ENCODE data around the gene ILDR2. TPM values are rescaled to one million over a fixed set of nuclear protein-coding genes. Genes with fewer than 3 reads are reported as not detected.

The ILDR2 gene
- polyA plus RNA-seq, 1 of the 3 experiments (the other 2 are of a cell fraction) = 0.05 TPM

GRCh38 chr1:166914111-166914510, 61.2 kb downstream of the ILDR2 start:
- POLR2A ChIA-PET = no interaction called here

GRCh38 chr1:166911624-166912023, 63.7 kb downstream of the ILDR2 start:
- Histone ChIP-seq H3K4me2 (no peak overlapping the region), H3K79me2 (ENCODE audit: insufficient read depth) (no peaks in the 10 kb centered on the region), H3K9me2 (no peaks in the 10 kb centered on the region), H3K27me3 (ENCODE audit: insufficient read depth) (no peaks in the 10 kb centered on the region), H3K36me3 (replicated peaks in 1 of 2; ENCODE audit: control insufficient read depth in 1 of 2, insufficient read depth in 2 of 2, low read length in 1 of 2) (no peaks in the 10 kb centered on the region), H3F3A (replicated peaks; ENCODE audit: insufficient read depth) (no peaks in the 10 kb centered on the region), H3K4me3 (ENCODE audit: low read depth in 2 of 2, low read length in 1 of 2) (no peak overlapping the region), H3K4me1 (ENCODE audit: control insufficient read depth in 1 of 2, insufficient read depth in 2 of 2, low read depth in 1 of 2, low read length in 1 of 2) (no peaks in the 10 kb centered on the region), H3K9ac (no peak overlapping the region), H3K9me3 (no peaks in the 10 kb centered on the region), H2AFZ (ENCODE audit: low read depth) (no peak overlapping the region), H3K27ac (ENCODE audit: low read depth in 2 of 2, low read length in 1 of 2) (no peak overlapping the region), H4K20me1 (ENCODE audit: insufficient read depth) (no peaks in the 10 kb centered on the region)
- WGBS (ENCODE audit: low lambda C conversion rate) = 12% methylated on average over 1 of the region's 1 CpG
- TF ChIP-seq, protein P1, sequence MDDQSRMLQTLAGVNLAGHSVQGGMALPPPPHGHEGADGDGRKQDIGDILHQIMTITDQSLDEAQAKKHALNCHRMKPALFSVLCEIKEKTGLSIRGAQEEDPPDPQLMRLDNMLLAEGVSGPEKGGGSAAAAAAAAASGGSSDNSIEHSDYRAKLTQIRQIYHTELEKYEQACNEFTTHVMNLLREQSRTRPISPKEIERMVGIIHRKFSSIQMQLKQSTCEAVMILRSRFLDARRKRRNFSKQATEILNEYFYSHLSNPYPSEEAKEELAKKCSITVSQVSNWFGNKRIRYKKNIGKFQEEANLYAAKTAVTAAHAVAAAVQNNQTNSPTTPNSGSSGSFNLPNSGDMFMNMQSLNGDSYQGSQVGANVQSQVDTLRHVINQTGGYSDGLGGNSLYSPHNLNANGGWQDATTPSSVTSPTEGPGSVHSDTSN (IDR thresholded peaks at IDR 0.05) = no peak
- no peak for TF ChIP-seq EZH2phosphoT487 (IDR thresholded peaks at IDR 0.05; ENCODE audit: borderline replicate concordance, low read depth)
- no peak for TF ChIP-seq RXRA (IDR thresholded peaks at IDR 0.05; ENCODE audit: borderline replicate concordance, low read depth)
- no peak for TF ChIP-seq NRF1 (IDR thresholded peaks at IDR 0.05; ENCODE audit: low read depth, low read length)
- TF ChIP-seq TEAD4 (IDR thresholded peaks at IDR 0.05; ENCODE audit: borderline replicate concordance, insufficient read depth) = no peak
- TF ChIP-seq MAX (IDR thresholded peaks at IDR 0.05; ENCODE audit: low read depth) = no peak
- TF ChIP-seq YY1 (IDR thresholded peaks at IDR 0.05; ENCODE audit: low read depth) = no peak
- no peak for TF ChIP-seq GABPA (IDR thresholded peaks at IDR 0.05; ENCODE audit: low read depth)
- no peak for TF ChIP-seq RAD21 (IDR thresholded peaks at IDR 0.05; ENCODE audit: low read length)
- no peak for TF ChIP-seq MXI1 (IDR thresholded peaks at IDR 0.05; ENCODE audit: low read depth, low read length)
- no peak for TF ChIP-seq USF2 (IDR thresholded peaks at IDR 0.05; ENCODE audit: borderline replicate concordance, low read depth, low read length)
- no peak for TF ChIP-seq JUND (IDR thresholded peaks at IDR 0.05)
- DNase-seq = no peak
- ChIA-PET CTCF (interaction anchor here (1.7 to 22.1 kb wide), 7 partner anchors 8 to 146 kb away, joined by 5 to 769 read pairs (median 36); no protein-coding TSS in a partner anchor), POLR2A (no interaction called here)

More at GRCh38 chr1:166914111-166914510, 61.2 kb downstream of the ILDR2 start:
- Histone ChIP-seq H3K4me1 (ENCODE audit: control insufficient read depth in 1 of 2, insufficient read depth in 2 of 2, low read depth in 1 of 2, low read length in 1 of 2) (no peaks in the 10 kb centered on the region), H2AFZ (ENCODE audit: low read depth) (no peak overlapping the region), H3K27ac (ENCODE audit: low read depth in 2 of 2, low read length in 1 of 2) (no peak overlapping the region), H3K9me3 (no peaks in the 10 kb centered on the region), H3K79me2 (ENCODE audit: insufficient read depth) (no peaks in the 10 kb centered on the region), H3K9me2 (no peaks in the 10 kb centered on the region), H3K4me3 (ENCODE audit: low read depth in 2 of 2, low read length in 1 of 2) (no peak overlapping the region), H3K4me2 (no peak overlapping the region), H3F3A (replicated peaks; ENCODE audit: insufficient read depth) (no peaks in the 10 kb centered on the region), H3K27me3 (ENCODE audit: insufficient read depth) (peaks cover 14% of the 10 kb centered on the region; the same call in 1 of the 2 replicates), H4K20me1 (ENCODE audit: insufficient read depth) (no peaks in the 10 kb centered on the region), H3K9ac (no peak overlapping the region), H3K36me3 (replicated peaks in 1 of 2; ENCODE audit: control insufficient read depth in 1 of 2, insufficient read depth in 2 of 2, low read length in 1 of 2) (no peaks in the 10 kb centered on the region)
- TF ChIP-seq SIN3A (IDR thresholded peaks at IDR 0.05; ENCODE audit: borderline replicate concordance, low read depth, low read length) (no peak), YY1 (IDR thresholded peaks at IDR 0.05; ENCODE audit: low read depth) (no peak), FOXM1 (IDR thresholded peaks at IDR 0.05; ENCODE audit: low read depth) (no peak), MAX (IDR thresholded peaks at IDR 0.05; ENCODE audit: low read depth) (no peak), POLR2AphosphoS5 (IDR thresholded peaks at IDR 0.05; ENCODE audit: low read depth, low read length) (no peak)
- TF ChIP-seq, protein P1 (IDR thresholded peaks at IDR 0.05) = no peak
- DNase-seq = no peak
- WGBS (ENCODE audit: low lambda C conversion rate) = 5% methylated on average over 3 of the region's 3 CpGs
- CTCF ChIA-PET = interaction anchor here (0.9 to 22.1 kb wide), 3 partner anchors 13 to 144 kb away, joined by 3 to 769 read pairs (median 3); no protein-coding TSS in a partner anchor
